OCI-LY1 (cell line): ENCODE measurements around the gene GCC1.

Experiments used
- CTCF ChIP-seq: fragments of 200-600 bp; sonication (generic), shearing (Covaris generic); IDR thresholded peaks from 2 replicates; pipeline ENCODE4 v1.5.1; 2017; ENCODE audit warnings: mild to moderate bottlenecking, antibody characterized with exemption, low read length, moderate library complexity, mixed read lengths
- EZH2 ChIP-seq: fragments of 200-600 bp; sonication (generic), shearing (Covaris generic); IDR thresholded peaks from 2 replicates; pipeline ENCODE4 v1.8.0; 2017; ENCODE audit warnings: borderline replicate concordance, mixed run types, mild to moderate bottlenecking, antibody characterized with exemption, low read length, moderate library complexity, mixed read lengths

GRCh38 chr7:127580612-127581011, 4.8 kb downstream of the GCC1 start:
- TF ChIP-seq CTCF: no peak
- TF ChIP-seq EZH2: no peak
